Lower leg skin (tissue), 3 donors: ENCODE results near the gene SLC7A7.
"Not testable (repeated sequence)": the region's sequence is repeated elsewhere in the genome, so short reads cannot be mapped to it uniquely, and the experiment has no call there.

Source experiments
- POLR2A ChIP-seq, 2 donors: fragments of 450-650 bp; IDR thresholded peaks; one replicate each; pipeline ENCODE4 v1.6.1; 2016 to 2017; ENCODE audit warnings: antibody characterized with exemption in 2 of 2, mild to moderate bottlenecking in 1 of 2, moderate library complexity in 1 of 2
- TF ChIP-seq, protein P1 (sequence below), 3 donors: fragments of 450-650 bp; IDR thresholded peaks; one replicate each; pipeline ENCODE4 v1.5.1; 2016; ENCODE audit warnings: antibody characterized with exemption in 3 of 3, mild to moderate bottlenecking in 3 of 3, moderate library complexity in 2 of 3

DNA sequence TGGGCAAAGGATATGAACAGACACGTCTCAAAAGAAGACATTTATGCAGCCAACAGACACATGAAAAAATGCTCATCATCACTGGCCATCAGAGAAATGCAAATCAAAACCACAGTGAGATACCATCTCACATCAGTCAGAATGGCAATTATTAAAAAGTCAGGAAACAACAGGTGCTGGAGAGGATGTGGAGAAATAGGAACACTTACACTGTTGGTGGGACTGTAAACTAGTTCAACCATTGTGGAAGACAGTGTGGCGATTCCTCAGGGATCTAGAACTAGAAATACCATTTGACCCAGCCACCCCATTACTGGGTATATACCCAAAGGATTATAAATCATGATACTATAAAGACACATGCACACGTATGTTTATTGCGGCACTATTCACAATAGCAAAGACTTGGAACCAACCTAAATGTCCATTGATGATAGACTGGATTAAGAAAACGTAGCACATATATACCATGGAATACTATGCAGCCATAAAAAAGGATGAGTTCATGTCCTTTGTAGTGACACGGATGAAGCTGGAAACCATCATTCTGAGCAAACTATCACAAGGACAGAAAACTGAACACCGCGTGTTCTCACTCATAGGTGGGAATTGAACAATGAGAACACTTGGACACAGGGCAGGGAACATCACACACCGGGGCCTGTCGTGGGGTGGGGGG, 57.1 kb downstream of the SLC7A7 start:
- TF ChIP-seq, protein P1, sequence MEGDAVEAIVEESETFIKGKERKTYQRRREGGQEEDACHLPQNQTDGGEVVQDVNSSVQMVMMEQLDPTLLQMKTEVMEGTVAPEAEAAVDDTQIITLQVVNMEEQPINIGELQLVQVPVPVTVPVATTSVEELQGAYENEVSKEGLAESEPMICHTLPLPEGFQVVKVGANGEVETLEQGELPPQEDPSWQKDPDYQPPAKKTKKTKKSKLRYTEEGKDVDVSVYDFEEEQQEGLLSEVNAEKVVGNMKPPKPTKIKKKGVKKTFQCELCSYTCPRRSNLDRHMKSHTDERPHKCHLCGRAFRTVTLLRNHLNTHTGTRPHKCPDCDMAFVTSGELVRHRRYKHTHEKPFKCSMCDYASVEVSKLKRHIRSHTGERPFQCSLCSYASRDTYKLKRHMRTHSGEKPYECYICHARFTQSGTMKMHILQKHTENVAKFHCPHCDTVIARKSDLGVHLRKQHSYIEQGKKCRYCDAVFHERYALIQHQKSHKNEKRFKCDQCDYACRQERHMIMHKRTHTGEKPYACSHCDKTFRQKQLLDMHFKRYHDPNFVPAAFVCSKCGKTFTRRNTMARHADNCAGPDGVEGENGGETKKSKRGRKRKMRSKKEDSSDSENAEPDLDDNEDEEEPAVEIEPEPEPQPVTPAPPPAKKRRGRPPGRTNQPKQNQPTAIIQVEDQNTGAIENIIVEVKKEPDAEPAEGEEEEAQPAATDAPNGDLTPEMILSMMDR (IDR thresholded peaks at IDR 0.05): not testable (repeated sequence)
- TF ChIP-seq POLR2A (IDR thresholded peaks at IDR 0.05): not testable (repeated sequence)
